ENCODE results near the gene STEAP1B. TPM values are rescaled to one million over a fixed set of nuclear protein-coding genes. Genes with fewer than 3 reads are reported as not detected.
"Not testable (repeated sequence)": the region's sequence is repeated elsewhere in the genome, so short reads cannot be mapped to it uniquely, and the experiment has no call there.

Gene STEAP1B
- total and polyA plus RNA-seq, 5 donors from 2014 or later, result not detected

GRCh38 chr7:22442187-22442881 lies 57.7 kb downstream of the STEAP1B start:
- Mint-ChIP-seq H3K9me3 (peaks cover 0 to 6% (median 0%) of the 10 kb centered on the region in 7 donors), H3K4me1 (peaks cover 0 to 6% (median 0%) of the 10 kb centered on the region in 4 donors), H3K36me3 (no peaks in the 10 kb centered on the region), H3K4me3 (no peak overlapping the region), H3K27me3 (peaks cover 10% of the 10 kb centered on the region), H3K27ac (no peak overlapping the region)
- Histone ChIP-seq H3K27ac (ENCODE audit: insufficient read depth, low read length, poor library complexity, severe bottlenecking) (no peak overlapping the region), H3K4me1 (ENCODE audit: control insufficient read depth, insufficient read depth, low read length, poor library complexity, severe bottlenecking) (no peaks in the 10 kb centered on the region), H3K36me3 (ENCODE audit: control insufficient read depth, insufficient read depth, low read length) (no peaks in the 10 kb centered on the region), H3K27me3 (ENCODE audit: control insufficient read depth, insufficient read depth, low read length) (peaks cover 3% of the 10 kb centered on the region), H3K4me3 (ENCODE audit: low read depth, low read length) (no peak overlapping the region), H3K9me3 (ENCODE audit: control insufficient read depth in 2 of 2, low read length in 2 of 2) (no peaks in the 10 kb centered on the region)
- ATAC-seq (ENCODE audit: low read depth in 2 of 2) (no peak), DNase-seq (no peak)

GRCh38 chr7:22441157-22441556 lies 58.8 kb downstream of the STEAP1B start:
- H3K27ac Mint-ChIP-seq, result no peak overlapping the region
- ATAC-seq (ENCODE audit: low read depth in 2 of 2) (no peak), DNase-seq (no peak)
- no peaks in the 10 kb centered on the region for H3K36me3 ChIP-seq (ENCODE audit: control insufficient read depth, insufficient read depth, low read length)
- H3K9me3 Mint-ChIP-seq, result peaks cover 0 to 6% (median 0%) of the 10 kb centered on the region in 7 donors
- H3K4me1 Mint-ChIP-seq, result peaks cover 0 to 6% (median 0%) of the 10 kb centered on the region in 4 donors
- no peak overlapping the region for H3K4me3 ChIP-seq (ENCODE audit: low read depth, low read length)
- H3K27me3 ChIP-seq (ENCODE audit: control insufficient read depth, insufficient read depth, low read length), result peaks cover 3% of the 10 kb centered on the region
- H3K4me3 Mint-ChIP-seq, result no peak overlapping the region
- no peaks in the 10 kb centered on the region for H3K4me1 ChIP-seq (ENCODE audit: control insufficient read depth, insufficient read depth, low read length, poor library complexity, severe bottlenecking)
- H3K27ac ChIP-seq (ENCODE audit: insufficient read depth, low read length, poor library complexity, severe bottlenecking), result no peak overlapping the region
- H3K27me3 Mint-ChIP-seq, result peaks cover 10% of the 10 kb centered on the region
- H3K36me3 Mint-ChIP-seq, result no peaks in the 10 kb centered on the region
- no peaks in the 10 kb centered on the region for H3K9me3 ChIP-seq (ENCODE audit: control insufficient read depth in 2 of 2, low read length in 2 of 2)

- Histone ChIP-seq H3K36me3 (ENCODE audit: control insufficient read depth, insufficient read depth, low read length) (no peaks in the 10 kb centered on the region), H3K4me3 (ENCODE audit: low read depth, low read length) (no peak overlapping the region), H3K27ac (ENCODE audit: insufficient read depth, low read length, poor library complexity, severe bottlenecking) (no peak overlapping the region), H3K4me1 (ENCODE audit: control insufficient read depth, insufficient read depth, low read length, poor library complexity, severe bottlenecking) (no peaks in the 10 kb centered on the region), H3K27me3 (ENCODE audit: control insufficient read depth, insufficient read depth, low read length) (peaks cover 3% of the 10 kb centered on the region), H3K9me3 (ENCODE audit: control insufficient read depth in 2 of 2, low read length in 2 of 2) (no peaks in the 10 kb centered on the region)
- Mint-ChIP-seq H3K27ac (no peak overlapping the region), H3K4me1 (peaks cover 0 to 3% (median 0%) of the 10 kb centered on the region in 4 donors), H3K4me3 (no peak overlapping the region), H3K9me3 (peaks cover 0 to 6% (median 0%) of the 10 kb centered on the region in 7 donors), H3K36me3 (no peaks in the 10 kb centered on the region), H3K27me3 (peaks cover 10% of the 10 kb centered on the region)
- DNase-seq (no peak), ATAC-seq (ENCODE audit: low read depth in 2 of 2) (no peak)
Observed at GRCh38 chr7:22438994-22439393, 61.0 kb downstream of the STEAP1B start.

- not testable (repeated sequence) for H3K4me1 Mint-ChIP-seq; H3K27me3 Mint-ChIP-seq; H3K36me3 ChIP-seq (ENCODE audit: control insufficient read depth, insufficient read depth, low read length); H3K9me3 ChIP-seq (ENCODE audit: control insufficient read depth in 2 of 2, low read length in 2 of 2); H3K4me3 ChIP-seq (ENCODE audit: low read depth, low read length); H3K4me3 Mint-ChIP-seq; H3K36me3 Mint-ChIP-seq; H3K4me1 ChIP-seq (ENCODE audit: control insufficient read depth, insufficient read depth, low read length, poor library complexity, severe bottlenecking); H3K27me3 ChIP-seq (ENCODE audit: control insufficient read depth, insufficient read depth, low read length); H3K27ac Mint-ChIP-seq; DNase-seq; H3K27ac ChIP-seq (ENCODE audit: insufficient read depth, low read length, poor library complexity, severe bottlenecking); H3K9me3 Mint-ChIP-seq; ATAC-seq (ENCODE audit: low read depth in 2 of 2)
Observed at GRCh38 chr7:22436552-22436951, 63.4 kb downstream of the STEAP1B start.

DNA sequence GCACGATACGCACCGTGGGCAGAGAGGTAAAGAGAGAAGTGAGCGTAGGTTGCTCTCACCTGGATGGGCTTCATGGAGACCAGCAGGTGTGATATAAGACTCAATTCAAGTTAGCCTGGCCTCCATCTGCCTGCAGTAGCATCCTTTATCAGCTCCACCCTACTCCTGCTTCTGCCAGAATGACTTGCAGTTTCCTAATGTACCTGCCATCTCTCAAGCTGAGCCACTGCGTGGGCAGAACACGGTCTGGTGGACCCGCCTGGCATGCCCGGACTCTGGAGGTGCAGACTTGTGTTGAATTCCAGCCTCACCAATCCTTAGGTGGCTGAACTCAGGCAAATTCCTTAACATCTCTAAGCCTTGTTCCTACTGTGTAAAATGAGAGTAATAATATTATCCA lies 64.3 kb downstream of the STEAP1B start:
- Histone ChIP-seq H3K9me3 (ENCODE audit: control insufficient read depth in 2 of 2, low read length in 2 of 2) (no peaks in the 10 kb centered on the region), H3K4me1 (ENCODE audit: control insufficient read depth, insufficient read depth, low read length, poor library complexity, severe bottlenecking) (no peaks in the 10 kb centered on the region), H3K4me3 (ENCODE audit: low read depth, low read length) (no peak overlapping the region), H3K27ac (ENCODE audit: insufficient read depth, low read length, poor library complexity, severe bottlenecking) (no peak overlapping the region), H3K36me3 (ENCODE audit: control insufficient read depth, insufficient read depth, low read length) (no peaks in the 10 kb centered on the region), H3K27me3 (ENCODE audit: control insufficient read depth, insufficient read depth, low read length) (no peaks in the 10 kb centered on the region)
- no peak for ATAC-seq (ENCODE audit: low read depth in 2 of 2)
- no peak for DNase-seq
- no peak overlapping the region for H3K4me3 Mint-ChIP-seq
- H3K4me1 Mint-ChIP-seq, result no peaks in the 10 kb centered on the region
- H3K9me3 Mint-ChIP-seq, result peaks cover 0 to 3% (median 0%) of the 10 kb centered on the region in 7 donors
- no peaks in the 10 kb centered on the region for H3K36me3 Mint-ChIP-seq
- no peak overlapping the region for H3K27ac Mint-ChIP-seq
- H3K27me3 Mint-ChIP-seq, result no peaks in the 10 kb centered on the region

GRCh38 chr7:22435105-22435504 lies 64.9 kb downstream of the STEAP1B start:
- no peak for ATAC-seq (ENCODE audit: low read depth in 2 of 2)

GRCh38 chr7:22433710-22434460 lies 66.1 kb downstream of the STEAP1B start:
- H3K27ac ChIP-seq (ENCODE audit: insufficient read depth, low read length, poor library complexity, severe bottlenecking), result no peak overlapping the region
- DNase-seq, result no peak
- H3K9me3 ChIP-seq (ENCODE audit: control insufficient read depth in 2 of 2, low read length in 2 of 2), result no peaks in the 10 kb centered on the region
- H3K4me1 ChIP-seq (ENCODE audit: control insufficient read depth, insufficient read depth, low read length, poor library complexity, severe bottlenecking), result no peaks in the 10 kb centered on the region
- Mint-ChIP-seq H3K4me1 (no peaks in the 10 kb centered on the region), H3K4me3 (no peak overlapping the region), H3K9me3 (peaks cover 0 to 3% (median 0%) of the 10 kb centered on the region in 7 donors), H3K27me3 (no peaks in the 10 kb centered on the region), H3K27ac (no peak overlapping the region), H3K36me3 (no peaks in the 10 kb centered on the region)
- H3K36me3 ChIP-seq (ENCODE audit: control insufficient read depth, insufficient read depth, low read length), result no peaks in the 10 kb centered on the region
- H3K27me3 ChIP-seq (ENCODE audit: control insufficient read depth, insufficient read depth, low read length), result no peaks in the 10 kb centered on the region
- no peak overlapping the region for H3K4me3 ChIP-seq (ENCODE audit: low read depth, low read length)
- ATAC-seq (ENCODE audit: low read depth in 2 of 2), result no peak

More at GRCh38 chr7:22435105-22435504, 64.9 kb downstream of the STEAP1B start:
- peaks cover 0 to 3% (median 0%) of the 10 kb centered on the region in 7 donors for H3K9me3 Mint-ChIP-seq
- no peak overlapping the region for H3K4me3 ChIP-seq (ENCODE audit: low read depth, low read length)
- no peak for DNase-seq
- H3K27ac ChIP-seq (ENCODE audit: insufficient read depth, low read length, poor library complexity, severe bottlenecking), result no peak overlapping the region
- no peaks in the 10 kb centered on the region for H3K36me3 Mint-ChIP-seq
- H3K36me3 ChIP-seq (ENCODE audit: control insufficient read depth, insufficient read depth, low read length), result no peaks in the 10 kb centered on the region
- no peak overlapping the region for H3K4me3 Mint-ChIP-seq
- no peaks in the 10 kb centered on the region for H3K4me1 Mint-ChIP-seq
- no peaks in the 10 kb centered on the region for H3K27me3 ChIP-seq (ENCODE audit: control insufficient read depth, insufficient read depth, low read length)
- H3K27ac Mint-ChIP-seq, result no peak overlapping the region
- no peaks in the 10 kb centered on the region for H3K4me1 ChIP-seq (ENCODE audit: control insufficient read depth, insufficient read depth, low read length, poor library complexity, severe bottlenecking)
- no peaks in the 10 kb centered on the region for H3K9me3 ChIP-seq (ENCODE audit: control insufficient read depth in 2 of 2, low read length in 2 of 2)
- no peaks in the 10 kb centered on the region for H3K27me3 Mint-ChIP-seq
